WTC11 (cell line): ENCODE data around the gene GSTT4. TPM values are rescaled to one million over a fixed set of nuclear protein-coding genes. Genes with fewer than 3 reads are reported as not detected.

ENCODE experiments used
- ATAC-seq: fragments of 200-7000 bp; cut with Tn5 transposase; 2 replicates; pipeline ENCODE4 v1.10.0; 2021; ENCODE audit warnings: mild to moderate bottlenecking, moderate library complexity
- CTCF ChIA-PET: fragments of 300-600 bp; sonication (Branson Sonifier 250); formaldehyde crosslinking; loops from one replicate; lab custom pipeline; 2021; ENCODE audit warnings: antibody characterized with exemption; lab: Charles Lee
- POLR2A ChIA-PET: fragments of 350-600 bp; sonication (Branson Sonifier 250); formaldehyde crosslinking; loops from one replicate; lab custom pipeline; 2021; ENCODE audit warnings: antibody characterized with exemption; lab: Charles Lee
- DNase-seq: peaks from one replicate; pipeline ENCODE4 v3.0.0; 2021; ENCODE audit warnings: low spot score
- H3K27ac Mint-ChIP-seq: 2 replicates; pipeline ENCODE4 v1.8.0; 2021; ENCODE audit warnings: mixed read lengths
- H3K27me3 Mint-ChIP-seq: 2 replicates; pipeline ENCODE4 v1.8.0; 2021; ENCODE audit warnings: low read depth, mild to moderate bottlenecking, moderate library complexity, mixed read lengths
- H3K36me3 Mint-ChIP-seq: 2 replicates; pipeline ENCODE4 v1.8.0; 2021; ENCODE audit warnings: mixed read lengths
- H3K4me1 Mint-ChIP-seq: 2 replicates; pipeline ENCODE4 v1.8.0; 2022; ENCODE audit warnings: mixed read lengths
- H3K4me3 Mint-ChIP-seq: 2 replicates; pipeline ENCODE4 v1.8.0; 2021; ENCODE audit warnings: mild to moderate bottlenecking, moderate library complexity, mixed read lengths
- H3K9me3 Mint-ChIP-seq: 2 replicates; pipeline ENCODE4 v1.8.0; 2021; ENCODE audit warnings: mixed read lengths
- CREB1 ChIP-seq: sonication (generic); formaldehyde crosslinking; IDR thresholded peaks from 2 replicates; pipeline ENCODE4 v1.8.0; 2023; ENCODE audit warnings: mild to moderate bottlenecking, missing genetic modification reagents
- CREM ChIP-seq: sonication (generic); formaldehyde crosslinking; IDR thresholded peaks from 2 replicates; pipeline ENCODE4 v1.8.1; 2022; ENCODE audit warnings: mild to moderate bottlenecking, missing genetic modification reagents, moderate library complexity
- IRF2 ChIP-seq: sonication (generic); formaldehyde crosslinking; IDR thresholded peaks from 2 replicates; pipeline ENCODE4 v1.8.0; 2022; ENCODE audit warnings: low read depth, missing genetic modification reagents, borderline replicate concordance
- JAZF1 ChIP-seq: fragments of 250-450 bp; sonication (Bioruptor Pico); IDR thresholded peaks from 2 replicates; pipeline ENCODE4 v1.9.0; 2021; ENCODE audit warnings: moderate library complexity, mild to moderate bottlenecking, inconsistent platforms
- MLX ChIP-seq: sonication (generic); formaldehyde crosslinking; IDR thresholded peaks from 2 replicates; pipeline ENCODE4 v1.8.1; 2023; ENCODE audit warnings: mild to moderate bottlenecking, missing genetic modification reagents, moderate library complexity
- MYBL2 ChIP-seq: sonication (generic); formaldehyde crosslinking; IDR thresholded peaks from 2 replicates; pipeline ENCODE4 v1.8.1; 2023; ENCODE audit warnings: mild to moderate bottlenecking, moderate library complexity, missing genetic modification reagents
- NFE2L1 ChIP-seq: sonication (generic); formaldehyde crosslinking; IDR thresholded peaks from 2 replicates; pipeline ENCODE4 v1.8.1; 2023; ENCODE audit warnings: missing genetic modification reagents
- NR1H2 ChIP-seq: sonication (generic); formaldehyde crosslinking; IDR thresholded peaks from 2 replicates; pipeline ENCODE4 v1.9.0; 2021; ENCODE audit warnings: mild to moderate bottlenecking, moderate library complexity, missing genetic modification reagents
- RORB ChIP-seq: fragments of 250-450 bp; sonication (Bioruptor Pico); IDR thresholded peaks from 2 replicates; pipeline ENCODE4 v1.9.0; 2021; ENCODE audit warnings: mild to moderate bottlenecking
- SP1 ChIP-seq: sonication (generic); formaldehyde crosslinking; conservative IDR thresholded peaks from 2 replicates; pipeline ENCODE4 v1.8.1; 2022; ENCODE audit warnings: missing genetic modification reagents
- USF2 ChIP-seq: sonication (generic); formaldehyde crosslinking; IDR thresholded peaks from 2 replicates; pipeline ENCODE4 v1.8.1; 2023; ENCODE audit warnings: mild to moderate bottlenecking, missing genetic modification reagents, moderate library complexity
- ZNF138 ChIP-seq: sonication (generic); formaldehyde crosslinking; conservative IDR thresholded peaks from 2 replicates; pipeline ENCODE4 v1.8.1; 2022; ENCODE audit warnings: mild to moderate bottlenecking, moderate library complexity, missing genetic modification reagents
- ZNF423 ChIP-seq: fragments of 250-450 bp; sonication (Bioruptor Pico); IDR thresholded peaks from 2 replicates; pipeline ENCODE4 v2.1.2; 2022; ENCODE audit warnings: mild to moderate bottlenecking, moderate library complexity
- ZSCAN18 ChIP-seq: fragments of 250-450 bp; sonication (Bioruptor Pico); IDR thresholded peaks from 2 replicates; pipeline ENCODE4 v2.1.2; 2022; ENCODE audit warnings: mild to moderate bottlenecking, moderate library complexity
- total RNA-seq: library from RNA; stranded (reverse); gene quantifications from 3 replicates; pipeline ENCODE4 v1.2.3, GENCODE V29; 2021
- TF ChIP-seq, protein P1 (sequence below): sonication (generic); formaldehyde crosslinking; IDR thresholded peaks from 2 replicates; pipeline ENCODE4 v1.8.1; 2023; ENCODE audit warnings: mild to moderate bottlenecking, missing genetic modification reagents, borderline replicate concordance
- TF ChIP-seq, protein P2 (sequence below): sonication (generic); formaldehyde crosslinking; IDR thresholded peaks from 2 replicates; pipeline ENCODE4 v1.8.1; 2023; ENCODE audit warnings: mild to moderate bottlenecking, moderate library complexity, missing genetic modification reagents
- TF ChIP-seq, protein P3 (sequence below): sonication (generic); formaldehyde crosslinking; IDR thresholded peaks from 2 replicates; pipeline ENCODE4 v1.8.1; 2023; ENCODE audit warnings: mild to moderate bottlenecking, missing genetic modification reagents
- TF ChIP-seq, protein P4 (sequence below): sonication (generic); formaldehyde crosslinking; IDR thresholded peaks from 2 replicates; pipeline ENCODE4 v1.8.1; 2022; ENCODE audit warnings: low read depth, missing genetic modification reagents, borderline replicate concordance
- TF ChIP-seq, protein P5 (sequence below): sonication (generic); formaldehyde crosslinking; IDR thresholded peaks from 2 replicates; pipeline ENCODE4 v1.8.1; 2022; ENCODE audit warnings: missing genetic modification reagents, borderline replicate concordance

Gene GSTT4
- total RNA-seq, 1 experiment from 2014 or later, result not detected

DNA sequence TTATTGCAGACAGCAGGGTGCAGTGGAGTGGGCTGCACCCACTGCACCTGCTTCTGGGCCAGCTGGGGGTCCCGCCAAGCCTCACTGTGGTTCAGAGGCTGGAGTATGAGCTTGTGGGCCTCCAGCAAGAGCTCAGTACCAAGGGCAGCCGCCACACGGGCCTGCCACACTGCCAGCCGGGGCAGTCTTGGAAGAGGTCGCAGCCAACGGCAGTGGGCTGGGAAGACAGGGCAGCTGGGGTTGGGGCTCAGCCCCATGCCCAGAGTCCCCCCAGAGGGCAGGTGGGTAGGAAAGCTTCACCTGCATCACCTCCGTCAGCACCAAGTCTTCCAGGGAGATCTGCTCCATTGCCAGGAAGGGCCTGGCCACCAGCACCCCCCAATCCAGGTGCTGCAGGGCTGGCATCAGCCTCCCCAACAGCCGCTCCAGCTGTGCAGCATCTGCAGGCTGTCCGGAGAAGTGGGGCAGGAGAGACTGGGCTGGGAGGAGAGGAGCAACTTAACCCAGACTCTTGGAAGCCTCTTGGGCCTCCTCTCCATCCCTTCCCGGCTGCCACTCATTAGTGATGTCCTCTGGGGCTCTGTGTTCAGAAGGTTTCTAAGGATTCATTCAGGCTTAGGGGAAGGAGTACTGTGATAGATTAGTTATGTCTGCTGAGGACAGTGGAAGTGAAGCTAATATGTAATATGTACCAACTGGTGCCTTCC lies 1.1 kb upstream of the GSTT4 start (continued):
- TF ChIP-seq, protein P1, sequence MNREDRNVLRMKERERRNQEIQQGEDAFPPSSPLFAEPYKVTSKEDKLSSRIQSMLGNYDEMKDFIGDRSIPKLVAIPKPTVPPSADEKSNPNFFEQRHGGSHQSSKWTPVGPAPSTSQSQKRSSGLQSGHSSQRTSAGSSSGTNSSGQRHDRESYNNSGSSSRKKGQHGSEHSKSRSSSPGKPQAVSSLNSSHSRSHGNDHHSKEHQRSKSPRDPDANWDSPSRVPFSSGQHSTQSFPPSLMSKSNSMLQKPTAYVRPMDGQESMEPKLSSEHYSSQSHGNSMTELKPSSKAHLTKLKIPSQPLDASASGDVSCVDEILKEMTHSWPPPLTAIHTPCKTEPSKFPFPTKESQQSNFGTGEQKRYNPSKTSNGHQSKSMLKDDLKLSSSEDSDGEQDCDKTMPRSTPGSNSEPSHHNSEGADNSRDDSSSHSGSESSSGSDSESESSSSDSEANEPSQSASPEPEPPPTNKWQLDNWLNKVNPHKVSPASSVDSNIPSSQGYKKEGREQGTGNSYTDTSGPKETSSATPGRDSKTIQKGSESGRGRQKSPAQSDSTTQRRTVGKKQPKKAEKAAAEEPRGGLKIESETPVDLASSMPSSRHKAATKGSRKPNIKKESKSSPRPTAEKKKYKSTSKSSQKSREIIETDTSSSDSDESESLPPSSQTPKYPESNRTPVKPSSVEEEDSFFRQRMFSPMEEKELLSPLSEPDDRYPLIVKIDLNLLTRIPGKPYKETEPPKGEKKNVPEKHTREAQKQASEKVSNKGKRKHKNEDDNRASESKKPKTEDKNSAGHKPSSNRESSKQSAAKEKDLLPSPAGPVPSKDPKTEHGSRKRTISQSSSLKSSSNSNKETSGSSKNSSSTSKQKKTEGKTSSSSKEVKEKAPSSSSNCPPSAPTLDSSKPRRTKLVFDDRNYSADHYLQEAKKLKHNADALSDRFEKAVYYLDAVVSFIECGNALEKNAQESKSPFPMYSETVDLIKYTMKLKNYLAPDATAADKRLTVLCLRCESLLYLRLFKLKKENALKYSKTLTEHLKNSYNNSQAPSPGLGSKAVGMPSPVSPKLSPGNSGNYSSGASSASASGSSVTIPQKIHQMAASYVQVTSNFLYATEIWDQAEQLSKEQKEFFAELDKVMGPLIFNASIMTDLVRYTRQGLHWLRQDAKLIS (CRISPR knock-in tag), result no peak
- no peak for TF ChIP-seq IRF2 (CRISPR knock-in tag)
- no peak for TF ChIP-seq ZNF423 (CRISPR knock-in tag)
- TF ChIP-seq, protein P2, sequence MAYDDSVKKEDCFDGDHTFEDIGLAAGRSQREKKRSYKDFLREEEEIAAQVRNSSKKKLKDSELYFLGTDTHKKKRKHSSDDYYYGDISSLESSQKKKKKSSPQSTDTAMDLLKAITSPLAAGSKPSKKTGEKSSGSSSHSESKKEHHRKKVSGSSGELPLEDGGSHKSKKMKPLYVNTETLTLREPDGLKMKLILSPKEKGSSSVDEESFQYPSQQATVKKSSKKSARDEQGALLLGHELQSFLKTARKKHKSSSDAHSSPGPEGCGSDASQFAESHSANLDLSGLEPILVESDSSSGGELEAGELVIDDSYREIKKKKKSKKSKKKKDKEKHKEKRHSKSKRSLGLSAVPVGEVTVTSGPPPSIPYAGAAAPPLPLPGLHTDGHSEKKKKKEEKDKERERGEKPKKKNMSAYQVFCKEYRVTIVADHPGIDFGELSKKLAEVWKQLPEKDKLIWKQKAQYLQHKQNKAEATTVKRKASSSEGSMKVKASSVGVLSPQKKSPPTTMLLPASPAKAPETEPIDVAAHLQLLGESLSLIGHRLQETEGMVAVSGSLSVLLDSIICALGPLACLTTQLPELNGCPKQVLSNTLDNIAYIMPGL, result no peak

DNA sequence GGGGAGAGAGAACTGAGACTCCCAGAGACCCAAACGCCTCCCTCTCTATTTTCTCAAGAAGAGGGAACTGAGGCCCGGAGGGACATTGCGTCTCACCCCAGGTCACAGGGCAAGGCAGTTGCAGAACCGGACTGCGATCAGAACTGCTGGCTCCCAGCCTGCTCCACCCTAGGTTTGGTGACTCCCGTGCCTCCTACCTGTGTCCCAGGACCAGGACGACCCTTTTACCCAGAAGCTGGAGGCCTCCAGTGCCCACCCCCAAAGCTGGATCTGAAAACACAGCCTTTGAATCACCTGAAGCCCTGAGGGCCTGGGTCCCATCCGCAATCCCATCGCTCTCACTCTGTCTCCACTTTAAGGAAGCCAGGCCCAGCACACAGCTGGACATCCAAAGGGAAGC lies 1.4 kb downstream of the GSTT4 start:
- H3K27ac Mint-ChIP-seq, result no peak overlapping the region
- no peaks in the 10 kb centered on the region for H3K36me3 Mint-ChIP-seq
- DNase-seq, result no peak
- ChIA-PET CTCF (interaction anchor here (0.6 to 1.1 kb wide), 2 partner anchors 132 to 171 kb away, joined by 3 to 4 read pairs; no protein-coding TSS in a partner anchor), POLR2A (no interaction called here)
- ATAC-seq, result no peak
- no peak overlapping the region for H3K4me3 Mint-ChIP-seq
- H3K27me3 Mint-ChIP-seq, result peaks cover 13% of the 10 kb centered on the region
- peaks cover 5% of the 10 kb centered on the region for H3K4me1 Mint-ChIP-seq
- H3K9me3 Mint-ChIP-seq, result no peaks in the 10 kb centered on the region
- TF ChIP-seq RORB (CRISPR knock-in tag) (no peak), MLX (CRISPR knock-in tag) (no peak), NR1H2 (CRISPR knock-in tag) (no peak), CREM (CRISPR knock-in tag) (no peak), MYBL2 (no peak), NFE2L1 (CRISPR knock-in tag) (no peak), SP1 (CRISPR knock-in tag) (no peak)
- TF ChIP-seq, protein P3, sequence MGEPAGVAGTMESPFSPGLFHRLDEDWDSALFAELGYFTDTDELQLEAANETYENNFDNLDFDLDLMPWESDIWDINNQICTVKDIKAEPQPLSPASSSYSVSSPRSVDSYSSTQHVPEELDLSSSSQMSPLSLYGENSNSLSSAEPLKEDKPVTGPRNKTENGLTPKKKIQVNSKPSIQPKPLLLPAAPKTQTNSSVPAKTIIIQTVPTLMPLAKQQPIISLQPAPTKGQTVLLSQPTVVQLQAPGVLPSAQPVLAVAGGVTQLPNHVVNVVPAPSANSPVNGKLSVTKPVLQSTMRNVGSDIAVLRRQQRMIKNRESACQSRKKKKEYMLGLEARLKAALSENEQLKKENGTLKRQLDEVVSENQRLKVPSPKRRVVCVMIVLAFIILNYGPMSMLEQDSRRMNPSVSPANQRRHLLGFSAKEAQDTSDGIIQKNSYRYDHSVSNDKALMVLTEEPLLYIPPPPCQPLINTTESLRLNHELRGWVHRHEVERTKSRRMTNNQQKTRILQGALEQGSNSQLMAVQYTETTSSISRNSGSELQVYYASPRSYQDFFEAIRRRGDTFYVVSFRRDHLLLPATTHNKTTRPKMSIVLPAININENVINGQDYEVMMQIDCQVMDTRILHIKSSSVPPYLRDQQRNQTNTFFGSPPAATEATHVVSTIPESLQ (CRISPR knock-in tag), result no peak
- TF ChIP-seq, protein P4, sequence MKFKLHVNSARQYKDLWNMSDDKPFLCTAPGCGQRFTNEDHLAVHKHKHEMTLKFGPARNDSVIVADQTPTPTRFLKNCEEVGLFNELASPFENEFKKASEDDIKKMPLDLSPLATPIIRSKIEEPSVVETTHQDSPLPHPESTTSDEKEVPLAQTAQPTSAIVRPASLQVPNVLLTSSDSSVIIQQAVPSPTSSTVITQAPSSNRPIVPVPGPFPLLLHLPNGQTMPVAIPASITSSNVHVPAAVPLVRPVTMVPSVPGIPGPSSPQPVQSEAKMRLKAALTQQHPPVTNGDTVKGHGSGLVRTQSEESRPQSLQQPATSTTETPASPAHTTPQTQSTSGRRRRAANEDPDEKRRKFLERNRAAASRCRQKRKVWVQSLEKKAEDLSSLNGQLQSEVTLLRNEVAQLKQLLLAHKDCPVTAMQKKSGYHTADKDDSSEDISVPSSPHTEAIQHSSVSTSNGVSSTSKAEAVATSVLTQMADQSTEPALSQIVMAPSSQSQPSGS (CRISPR knock-in tag), result no peak
- TF ChIP-seq, all 79 proteins: peak for 0

GRCh38 chr22:24002851-24003250 lies 2.4 kb downstream of the GSTT4 start:
- CTCF ChIA-PET, result interaction anchor here (1.1 kb wide), 1 partner anchor 172 kb away, joined by 3 read pairs; no protein-coding TSS in a partner anchor
- Mint-ChIP-seq H3K4me1 (peaks cover 5% of the 10 kb centered on the region), H3K4me3 (no peak overlapping the region), H3K9me3 (no peaks in the 10 kb centered on the region), H3K36me3 (no peaks in the 10 kb centered on the region), H3K27me3 (peaks cover 11% of the 10 kb centered on the region), H3K27ac (no peak overlapping the region)
- POLR2A ChIA-PET, result no interaction called here
- ATAC-seq (no peak), DNase-seq (no peak)
- no peak for TF ChIP-seq ZSCAN18 (CRISPR knock-in tag)
- TF ChIP-seq, protein P5, sequence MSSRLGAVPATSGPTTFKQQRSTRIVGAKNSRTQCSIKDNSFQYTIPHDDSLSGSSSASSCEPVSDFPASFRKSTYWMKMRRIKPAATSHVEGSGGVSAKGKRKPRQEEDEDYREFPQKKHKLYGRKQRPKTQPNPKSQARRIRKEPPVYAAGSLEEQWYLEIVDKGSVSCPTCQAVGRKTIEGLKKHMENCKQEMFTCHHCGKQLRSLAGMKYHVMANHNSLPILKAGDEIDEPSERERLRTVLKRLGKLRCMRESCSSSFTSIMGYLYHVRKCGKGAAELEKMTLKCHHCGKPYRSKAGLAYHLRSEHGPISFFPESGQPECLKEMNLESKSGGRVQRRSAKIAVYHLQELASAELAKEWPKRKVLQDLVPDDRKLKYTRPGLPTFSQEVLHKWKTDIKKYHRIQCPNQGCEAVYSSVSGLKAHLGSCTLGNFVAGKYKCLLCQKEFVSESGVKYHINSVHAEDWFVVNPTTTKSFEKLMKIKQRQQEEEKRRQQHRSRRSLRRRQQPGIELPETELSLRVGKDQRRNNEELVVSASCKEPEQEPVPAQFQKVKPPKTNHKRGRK (CRISPR knock-in tag), result no peak
- no peak for TF ChIP-seq USF2 (CRISPR knock-in tag)
- TF ChIP-seq ZNF138 (CRISPR knock-in tag), result no peak
- TF ChIP-seq RORB (CRISPR knock-in tag), result no peak
- no peak for TF ChIP-seq JAZF1 (CRISPR knock-in tag)
- TF ChIP-seq CREB1 (CRISPR knock-in tag), result no peak
